Keratinocyte (primary cell): ENCODE results near the gene CNIH1. TPM values are rescaled to one million over a fixed set of nuclear protein-coding genes. Genes with fewer than 3 reads are reported as not detected.

Experiments
- DNase-seq: peaks from one replicate; pipeline ENCODE4 v3.0.0-alpha.2; 2011; ENCODE audit warnings: low read depth, missing footprints, low spot score
- FAIRE-seq: peaks from 2 replicates; lab custom pipeline; 2011; peaks lifted over from hg19 to GRCh38; lab: Jason Lieb, UNC
- H2AFZ ChIP-seq: 2 replicates; pipeline ENCODE4 v1.6.0; 2012; ENCODE audit warnings: low read length, control low read depth, inconsistent platforms; ENCODE audit not compliant: control insufficient read depth
- H3K27ac ChIP-seq: 2 replicates; pipeline ENCODE4 v1.5.1; 2011; ENCODE audit warnings: low read length; ENCODE audit not compliant: control insufficient read depth, insufficient read depth
- H3K27me3 ChIP-seq: 3 replicates; pipeline ENCODE4 v1.6.0; 2011; ENCODE audit warnings: low read length; ENCODE audit not compliant: control insufficient read depth, insufficient read depth; ENCODE audit errors: extremely low read depth
- H3K36me3 ChIP-seq, 2 experiments: 2 replicates in 1 of 2; 3 replicates in 1 of 2; pipeline ENCODE4 v1.5.1; 2011; ENCODE audit warnings: low read length in 2 of 2, mild to moderate bottlenecking in 1 of 2; ENCODE audit not compliant: control insufficient read depth in 2 of 2, insufficient read depth in 2 of 2; ENCODE audit errors: extremely low read depth in 1 of 2
- H3K4me1 ChIP-seq: 3 replicates; pipeline ENCODE4 v1.5.1; 2011; ENCODE audit warnings: low read length; ENCODE audit not compliant: control insufficient read depth, insufficient read depth; ENCODE audit errors: extremely low read depth
- H3K4me2 ChIP-seq: 3 replicates; pipeline ENCODE4 v1.6.0; 2011; ENCODE audit warnings: low read depth, low read length; ENCODE audit not compliant: control insufficient read depth, insufficient read depth; ENCODE audit errors: extremely low read depth
- H3K4me3 ChIP-seq, 3 experiments: fragments of 200-600 bp in 1 of 3; sonication (generic) in 1 of 3; 2 replicates in 2 of 3; 3 replicates in 1 of 3; pipeline ENCODE4 v1.5.1; 2011 to 2016; ENCODE audit warnings: low read length in 3 of 3, mild to moderate bottlenecking in 3 of 3, control low read depth in 2 of 3, inconsistent platforms in 1 of 3, low read depth in 1 of 3, mixed read lengths in 1 of 3, mixed run types in 1 of 3, moderate library complexity in 1 of 3; ENCODE audit not compliant: control insufficient read depth in 2 of 3, insufficient read depth in 2 of 3; ENCODE audit errors: extremely low read depth in 1 of 3
- H3K79me2 ChIP-seq: 2 replicates; pipeline ENCODE4 v1.6.0; 2012; ENCODE audit warnings: low read length; ENCODE audit not compliant: control insufficient read depth, insufficient read depth
- H3K9ac ChIP-seq: 3 replicates; pipeline ENCODE4 v1.6.0; 2011; ENCODE audit warnings: low read length; ENCODE audit not compliant: control insufficient read depth, insufficient read depth; ENCODE audit errors: extremely low read depth
- H3K9me1 ChIP-seq: 3 replicates; pipeline ENCODE4 v1.6.0; 2011; ENCODE audit warnings: low read length; ENCODE audit not compliant: control insufficient read depth, insufficient read depth; ENCODE audit errors: extremely low read depth
- H3K9me3 ChIP-seq: 2 replicates; pipeline ENCODE4 v1.5.1; 2012; ENCODE audit warnings: low read depth, low read length; ENCODE audit not compliant: control insufficient read depth
- H4K20me1 ChIP-seq: 3 replicates; pipeline ENCODE4 v1.6.0; 2011; ENCODE audit warnings: low read length; ENCODE audit not compliant: control insufficient read depth, insufficient read depth; ENCODE audit errors: extremely low read depth
- CTCF ChIP-seq, 3 experiments: IDR thresholded peaks in 1 of 3; conservative IDR thresholded peaks in 1 of 3; optimal IDR thresholded peaks in 1 of 3; 2 replicates in 2 of 3; 3 replicates in 1 of 3; pipeline versions ENCODE3 to v1.5.1; 2011; ENCODE audit warnings: low read length in 3 of 3, mild to moderate bottlenecking in 3 of 3, moderate library complexity in 2 of 3, control low read depth in 1 of 3, inconsistent platforms in 1 of 3; ENCODE audit not compliant: insufficient read depth in 2 of 3; ENCODE audit errors: extremely low read depth in 1 of 3
- dilution Hi-C: fragments of 300-500 bp; cut with MboI; formaldehyde crosslinking; loops from one replicate; pipeline ENCODE4 v1.7.0; 2020; ENCODE audit warnings: low sequenced_read_pairs; ENCODE audit not compliant: extremely low pct_ligation_motif_present
- polyA plus RNA-seq, 5 experiments: library from polyadenylated mRNA; depleted of rRNA in 3 of 5; stranded (reverse) in 3 of 5; stranded (forward) in 1 of 5; unstranded in 1 of 5; fragments of >200 nt; gene quantifications; 1 replicate in 1 of 5; 2 replicates in 3 of 5; 3 replicates in 1 of 5; pipeline versions ENCODE4 v1.2.1 to v1.2.3, GENCODE V29; 2011 to 2012; ENCODE audit warnings: missing spikeins in 2 of 5, low read depth in 1 of 5, low replicate concordance in 1 of 5

CNIH1 gene
- polyA plus RNA-seq, 1 donor (not counting 4 experiments of a cell fraction or from before 2014, with no cell fraction given) = 322 TPM

GRCh38 chr14:54374117-54374884, 66.9 kb downstream of the CNIH1 start:
- DNase-seq = no peak
- Histone ChIP-seq H3K9me3 (no peaks in the 10 kb centered on the region), H3K79me2 (no peaks in the 10 kb centered on the region), H3K36me3 (no peaks in the 10 kb centered on the region), H3K4me3 (no peak overlapping the region), H3K4me2 (no peak overlapping the region), H3K4me1 (no peaks in the 10 kb centered on the region), H3K9ac (no peak overlapping the region), H3K27ac (no peak overlapping the region), H3K9me1 (no peaks in the 10 kb centered on the region), H4K20me1 (no peaks in the 10 kb centered on the region), H3K27me3 (peaks cover 11% of the 10 kb centered on the region), H2AFZ (no peak overlapping the region)
- FAIRE-seq = no peak
- dilution Hi-C loops = no loop called here
- no peak for TF ChIP-seq CTCF (optimal IDR thresholded peaks at IDR 0.05 in 1 of 3, IDR thresholded peaks at IDR 0.05 in 1 of 3, conservative IDR thresholded peaks at IDR 0.05 in 1 of 3; ENCODE audit: extremely low read depth in 1 of 3, insufficient read depth in 2 of 3, low read length in 3 of 3)

Other genes with a start within 250 kb of the CNIH1 start
- 6.8 to 51.6 TPM (median 26.8 TPM) in 3 replicates for gene CDKN3, start 44.4 kb downstream of the CNIH1 start, polyA plus RNA-seq
- gene GMFB, start 47.6 kb upstream of the CNIH1 start, polyA plus RNA-seq = 21.6 to 50.5 TPM (median 27.3 TPM) in 3 replicates
- gene CGRRF1, start 68.5 kb upstream of the CNIH1 start, polyA plus RNA-seq = 10.9 to 19.5 TPM (median 17.0 TPM) in 3 replicates
- 10.5 to 16.2 TPM (median 11.3 TPM) in 3 replicates for gene SAMD4A, start 125.8 kb upstream of the CNIH1 start, polyA plus RNA-seq